Esophagus (tissue), 2 donors: ENCODE results near the gene APOBEC3H. TPM values are rescaled to one million over a fixed set of nuclear protein-coding genes. Genes with fewer than 3 reads are reported as not detected.
A peak's percentile ranks its signal among the peaks of the same experiment; 100 is the strongest.
"Not testable (repeated sequence)": the region's sequence is repeated elsewhere in the genome, so short reads cannot be mapped to it uniquely, and the experiment has no call there.

ENCODE experiments used
- H3K27ac ChIP-seq, 2 donors: one replicate each; pipeline ENCODE4 v1.5.1; 2013; ENCODE audit warnings: low read depth in 2 of 2, mild to moderate bottlenecking in 2 of 2, inconsistent platforms in 1 of 2, low read length in 1 of 2, moderate library complexity in 1 of 2
- H3K27me3 ChIP-seq, 2 donors: one replicate each; pipeline ENCODE4 v1.6.1; 2013; ENCODE audit warnings: low read length in 2 of 2, control low read depth in 1 of 2, mild to moderate bottlenecking in 1 of 2; ENCODE audit not compliant: insufficient read depth in 2 of 2, control insufficient read depth in 1 of 2
- H3K36me3 ChIP-seq, 2 donors: one replicate each; pipeline ENCODE4 v1.6.1; 2013; ENCODE audit warnings: low read length in 1 of 2; ENCODE audit not compliant: control insufficient read depth in 2 of 2, insufficient read depth in 2 of 2
- H3K4me1 ChIP-seq, 2 donors: one replicate each; pipeline ENCODE4 v1.6.1; 2013; ENCODE audit warnings: low read length in 1 of 2; ENCODE audit not compliant: control insufficient read depth in 2 of 2, insufficient read depth in 2 of 2
- H3K4me3 ChIP-seq, 2 donors: one replicate each; pipeline ENCODE4 v1.5.1; 2013; ENCODE audit warnings: low read length in 2 of 2, mild to moderate bottlenecking in 2 of 2, low read depth in 1 of 2, moderate library complexity in 1 of 2
- H3K9me3 ChIP-seq, 2 donors: one replicate each; pipeline ENCODE4 v1.6.1; 2013; ENCODE audit warnings: mild to moderate bottlenecking in 2 of 2, low read depth in 1 of 2, low read length in 1 of 2, moderate library complexity in 1 of 2; ENCODE audit not compliant: control insufficient read depth in 2 of 2, insufficient read depth in 1 of 2
- WGBS, 2 donors: extraction: QIAGEN DNeasy Blood & Tissue Kit; methylation state at CpG; one replicate each; pipeline ENCODE4 v1.1.7; 2013; 5-methylcytosine and 5-hydroxymethylcytosine counted together
- polyA plus RNA-seq, 2 donors: library from polyadenylated mRNA; stranded (reverse); fragments of 200-250 nt; gene quantifications; one replicate each; pipeline ENCODE4 v1.2.3, GENCODE V29; 2013
- donor health status: healthy with polysubstance abuse.
- donor health status: Bipolar disorder and iron deficiency.

Gene APOBEC3H
- polyA plus RNA-seq, 2 donors: 0.20 to 0.51 TPM

DNA sequence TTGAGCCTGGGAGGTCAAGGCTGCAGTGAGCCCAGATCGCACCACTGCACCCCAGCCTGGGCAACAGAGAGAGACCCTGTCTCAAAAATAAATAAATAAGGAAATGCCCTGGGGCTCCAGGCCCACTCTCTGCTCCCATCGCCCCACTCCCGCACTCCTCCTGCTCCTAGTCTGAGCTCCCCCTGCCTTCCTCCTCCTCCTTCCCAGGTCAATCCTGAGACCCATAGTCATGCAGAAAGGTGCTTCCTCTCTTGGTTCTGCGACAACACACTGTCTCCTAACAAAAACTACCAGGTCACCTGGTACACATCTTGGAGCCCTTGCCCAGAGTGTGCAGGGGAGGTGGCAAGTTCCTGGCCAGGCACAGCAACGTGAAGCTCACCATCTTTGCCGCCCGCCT lies 26.9 kb upstream of the APOBEC3H start:
- no peaks in the 10 kb centered on the region for H3K4me1 ChIP-seq
- H3K36me3 ChIP-seq: no peaks in the 10 kb centered on the region
- WGBS, 2 donors: 92 to 95% methylated on average over 7 of the region's 7 CpGs
- no peaks in the 10 kb centered on the region for H3K27me3 ChIP-seq
- H3K27ac ChIP-seq: no peak overlapping the region
- H3K9me3 ChIP-seq: no peaks in the 10 kb centered on the region
- no peak overlapping the region for H3K4me3 ChIP-seq

DNA sequence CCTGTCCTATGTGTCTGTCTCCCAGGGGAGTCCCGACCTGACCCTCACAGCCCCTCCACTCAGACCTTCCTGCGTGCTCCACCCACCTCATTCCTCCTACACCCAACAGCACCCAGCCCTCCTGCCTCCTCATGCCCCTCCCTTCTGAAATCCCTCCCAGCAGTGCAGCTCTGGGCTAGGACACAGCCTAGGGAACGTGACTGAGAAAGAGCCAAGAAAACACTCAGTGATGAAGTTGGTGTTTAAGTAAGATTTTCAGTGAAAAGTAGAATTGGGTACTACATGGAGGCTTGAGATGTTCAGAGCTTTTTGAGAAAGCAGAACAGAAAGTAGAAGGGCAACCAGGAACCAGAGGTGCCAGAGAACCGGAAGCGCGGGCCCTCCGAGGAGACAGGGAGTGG lies 24.5 kb upstream of the APOBEC3H start:
- H3K4me3 ChIP-seq, H3K36me3 ChIP-seq, H3K27ac ChIP-seq, H3K4me1 ChIP-seq, H3K9me3 ChIP-seq, H3K27me3 ChIP-seq: not testable (repeated sequence)
- WGBS, 2 donors: 70 to 85% methylated on average over 6 to 7 of the region's 7 CpGs

DNA sequence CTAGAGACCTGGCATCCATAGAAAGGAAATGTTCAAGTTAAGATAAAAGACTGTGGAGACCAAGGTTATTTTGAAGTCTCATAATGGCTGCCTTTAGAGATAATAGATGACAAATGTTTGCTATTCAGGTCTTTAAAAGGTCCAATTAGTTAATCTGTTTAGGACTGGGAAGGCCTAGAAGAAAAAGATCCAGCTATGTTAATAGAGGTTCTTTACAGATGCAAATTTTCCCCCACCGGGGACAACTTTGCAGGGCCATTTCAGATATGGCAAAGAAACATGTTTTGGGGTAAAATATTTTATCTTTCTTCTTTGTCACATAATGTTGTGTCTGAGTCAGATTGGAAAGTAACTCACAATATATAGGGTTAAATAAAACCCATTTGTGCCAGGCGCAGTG lies 23.1 kb upstream of the APOBEC3H start:
- Histone ChIP-seq H3K27ac (no peak overlapping the region), H3K9me3 (no peaks in the 10 kb centered on the region), H3K36me3 (no peaks in the 10 kb centered on the region), H3K4me1 (no peaks in the 10 kb centered on the region), H3K4me3 (no peak overlapping the region), H3K27me3 (no peaks in the 10 kb centered on the region)
- WGBS, 2 donors: 43 to 52% methylated on average over 2 of the region's 2 CpGs

DNA sequence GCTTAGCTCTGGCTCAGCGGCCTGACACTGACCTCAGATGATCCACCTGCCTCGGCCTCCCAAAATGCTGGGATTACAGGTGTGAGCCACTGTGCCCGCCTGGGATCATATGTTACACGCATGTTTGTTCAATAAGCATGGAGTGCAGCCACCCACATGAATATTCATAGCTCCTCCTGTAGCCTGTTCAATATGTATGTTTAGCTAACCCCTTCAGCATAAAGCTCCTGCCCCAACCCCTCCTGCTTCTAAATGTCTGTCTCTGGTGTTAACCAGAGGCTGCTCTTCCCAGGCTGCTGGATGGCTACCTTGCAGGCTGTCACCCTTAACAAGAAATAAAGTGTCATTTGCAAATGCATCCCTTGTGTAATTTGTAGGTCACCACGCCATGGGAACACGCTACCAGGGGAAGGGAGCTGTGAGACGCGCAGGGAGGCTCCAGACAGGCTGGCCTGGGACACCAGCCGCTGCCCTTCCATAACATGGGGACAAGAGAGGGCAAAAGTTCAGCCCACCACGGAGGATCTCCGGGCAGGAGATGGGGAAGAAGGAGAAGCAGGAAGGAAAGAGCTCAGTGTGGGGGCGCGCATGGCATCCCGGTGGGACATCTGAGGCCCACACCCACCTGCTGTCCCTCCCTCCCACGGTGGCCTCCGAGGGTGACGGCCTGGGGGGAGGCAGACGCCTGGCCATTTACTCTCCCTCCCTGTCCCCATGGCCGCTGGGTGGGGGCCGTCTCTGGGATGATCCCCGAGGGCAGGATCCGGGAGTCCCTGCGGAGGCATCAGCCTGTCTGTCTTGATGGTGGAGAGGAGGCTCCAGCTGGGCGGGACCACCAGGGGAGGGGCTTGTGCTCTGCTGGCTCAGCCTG lies 20.7 kb upstream of the APOBEC3H start:
- not testable (repeated sequence) for H3K4me3 ChIP-seq, H3K4me1 ChIP-seq, H3K9me3 ChIP-seq, H3K27me3 ChIP-seq, H3K36me3 ChIP-seq
- H3K27ac ChIP-seq: peak overlapping the region in 1 of 2 donors; percentile 9
- 30 to 64% methylated on average over 12 to 24 of the region's 24 CpGs for WGBS, 2 donors

DNA sequence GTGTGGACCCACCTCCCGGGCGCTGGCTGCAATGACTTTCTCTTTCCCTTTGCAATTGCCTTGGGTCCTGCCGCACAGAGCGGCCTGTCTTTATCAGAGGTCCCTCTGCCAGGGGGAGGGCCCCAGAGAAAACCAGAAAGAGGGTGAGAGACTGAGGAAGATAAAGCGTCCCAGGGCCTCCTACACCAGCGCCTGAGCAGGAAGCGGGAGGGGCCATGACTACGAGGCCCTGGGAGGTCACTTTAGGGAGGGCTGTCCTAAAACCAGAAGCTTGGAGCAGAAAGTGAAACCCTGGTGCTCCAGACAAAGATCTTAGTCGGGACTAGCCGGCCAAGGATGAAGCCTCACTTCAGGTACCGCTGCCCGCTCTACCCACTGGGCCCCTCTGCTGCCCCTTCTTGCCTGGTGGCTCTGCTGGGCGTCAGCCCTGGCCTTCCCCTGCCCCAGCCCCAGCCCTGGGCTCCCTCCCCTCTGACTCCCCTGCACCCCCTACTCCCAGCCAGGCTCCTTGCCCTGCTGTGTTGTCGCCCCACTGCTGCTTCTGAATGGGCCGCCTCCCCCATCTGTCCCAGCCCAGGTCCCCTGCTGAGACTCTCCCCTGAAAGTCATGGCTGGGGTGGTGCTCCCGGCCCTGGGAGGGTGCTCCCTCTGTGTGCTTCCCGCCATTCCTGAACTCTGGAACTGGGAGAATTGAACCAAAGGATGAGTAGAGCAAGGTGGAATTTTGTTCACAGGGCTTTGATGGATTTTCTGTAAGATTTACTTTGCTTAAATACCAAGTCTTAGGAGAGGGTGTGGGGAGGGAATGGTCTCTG lies 19.8 kb upstream of the APOBEC3H start, which contains the start of gene APOBEC3G:
Gene APOBEC3G, plus strand, starts transcription at position 250 of the 815 bp plus-strand sequence. Its CDS starts 87 bp downstream, at position 337.
- H3K36me3 ChIP-seq: not testable (repeated sequence)
- WGBS, 2 donors: 11 to 16% methylated on average over 11 to 15 of the region's 17 CpGs
- peak within 1 kb of the TSS; percentile 51 for H3K27ac ChIP-seq

DNA sequence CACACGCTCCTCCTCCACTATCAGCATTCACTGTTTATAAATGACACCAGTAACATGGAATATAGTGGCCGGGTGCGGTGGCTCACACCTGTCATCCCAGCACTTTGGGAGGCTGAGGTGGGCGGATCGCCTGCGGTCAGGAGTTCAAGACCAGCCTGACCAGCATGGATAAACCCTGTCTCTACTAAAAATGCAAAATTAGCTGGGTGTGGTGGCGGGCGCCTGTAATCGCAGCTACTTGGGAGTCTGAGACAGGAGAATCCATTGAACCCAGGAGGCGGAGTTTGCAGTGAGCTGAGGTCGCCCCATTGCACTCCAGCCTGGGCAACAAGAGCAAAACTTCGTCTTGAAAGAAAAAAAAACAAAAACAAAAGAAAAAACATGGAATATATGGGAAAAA lies 19.1 kb upstream of the APOBEC3H start:
- Histone ChIP-seq H3K27ac (peak overlapping the region in 1 of 2 donors; percentile 51), H3K4me3 (peak overlapping the region in 1 of 2 donors; percentile 41)
- not testable (repeated sequence) for H3K27me3 ChIP-seq, H3K4me1 ChIP-seq, H3K36me3 ChIP-seq, H3K9me3 ChIP-seq
- 82 to 84% methylated on average over 12 of the region's 12 CpGs for WGBS, 2 donors

More for the DNA sequence above, 19.8 kb upstream of the APOBEC3H start, which contains the start of gene APOBEC3G:
- not testable (repeated sequence) for H3K9me3 ChIP-seq, H3K4me1 ChIP-seq, H3K27me3 ChIP-seq
- peak within 1 kb of the TSS; percentile 14 to 41 for H3K4me3 ChIP-seq

DNA sequence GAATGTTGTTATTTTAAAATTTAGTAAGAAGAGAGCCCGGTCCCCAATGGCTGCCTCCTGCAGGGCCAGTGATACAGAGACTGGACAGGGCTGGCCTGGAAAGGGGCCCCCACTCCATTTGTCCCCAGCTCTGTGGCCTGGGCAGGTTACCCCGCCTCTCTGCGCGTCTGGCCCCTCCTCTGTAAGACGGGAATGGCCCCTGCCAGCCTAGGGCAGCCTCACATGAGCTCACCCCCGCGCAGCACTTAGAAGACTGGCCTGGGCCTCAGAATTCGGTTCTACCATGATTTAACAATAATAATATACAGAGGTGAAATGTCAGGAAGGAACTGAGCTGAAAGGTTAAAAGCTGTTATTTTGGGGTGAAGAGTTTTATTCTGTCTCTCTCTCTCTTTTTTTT lies 18.7 kb upstream of the APOBEC3H start:
- H3K27ac ChIP-seq: no peak overlapping the region
- H3K27me3 ChIP-seq: no peaks in the 10 kb centered on the region
- 84 to 91% methylated on average over 8 of the region's 8 CpGs for WGBS, 2 donors
- no peaks in the 10 kb centered on the region for H3K4me1 ChIP-seq
- no peaks in the 10 kb centered on the region for H3K36me3 ChIP-seq
- H3K4me3 ChIP-seq: no peak overlapping the region
- H3K9me3 ChIP-seq: no peaks in the 10 kb centered on the region

DNA sequence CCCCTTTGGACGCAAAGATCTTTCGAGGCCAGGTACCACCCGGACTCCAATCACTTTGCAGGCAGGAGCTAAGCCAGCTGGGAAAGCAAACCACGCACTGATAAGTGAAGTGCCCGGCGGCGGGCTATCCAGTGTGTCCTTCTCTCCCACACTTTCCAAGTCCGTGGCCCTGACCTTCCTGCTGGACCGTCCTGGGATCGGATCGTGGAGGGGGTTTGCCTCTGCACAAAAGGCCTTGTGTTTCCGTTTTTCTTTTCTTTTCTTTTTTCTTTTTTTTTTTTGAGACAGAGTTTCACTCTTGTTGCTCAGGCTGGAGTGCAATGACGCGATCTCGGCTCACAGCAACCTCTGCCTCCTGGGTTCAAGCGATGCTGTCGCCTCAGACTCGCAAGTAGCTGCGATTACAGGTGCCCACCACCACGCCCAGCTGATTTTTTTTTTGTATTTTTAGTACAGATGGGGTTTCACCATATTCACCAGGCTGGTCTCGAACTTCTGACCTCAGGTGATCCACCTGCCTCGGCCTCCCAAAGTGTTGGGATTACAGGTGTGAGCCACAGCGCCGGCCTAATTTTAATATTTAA lies 17.9 kb upstream of the APOBEC3H start:
- H3K4me3 ChIP-seq: not testable (repeated sequence)

DNA sequence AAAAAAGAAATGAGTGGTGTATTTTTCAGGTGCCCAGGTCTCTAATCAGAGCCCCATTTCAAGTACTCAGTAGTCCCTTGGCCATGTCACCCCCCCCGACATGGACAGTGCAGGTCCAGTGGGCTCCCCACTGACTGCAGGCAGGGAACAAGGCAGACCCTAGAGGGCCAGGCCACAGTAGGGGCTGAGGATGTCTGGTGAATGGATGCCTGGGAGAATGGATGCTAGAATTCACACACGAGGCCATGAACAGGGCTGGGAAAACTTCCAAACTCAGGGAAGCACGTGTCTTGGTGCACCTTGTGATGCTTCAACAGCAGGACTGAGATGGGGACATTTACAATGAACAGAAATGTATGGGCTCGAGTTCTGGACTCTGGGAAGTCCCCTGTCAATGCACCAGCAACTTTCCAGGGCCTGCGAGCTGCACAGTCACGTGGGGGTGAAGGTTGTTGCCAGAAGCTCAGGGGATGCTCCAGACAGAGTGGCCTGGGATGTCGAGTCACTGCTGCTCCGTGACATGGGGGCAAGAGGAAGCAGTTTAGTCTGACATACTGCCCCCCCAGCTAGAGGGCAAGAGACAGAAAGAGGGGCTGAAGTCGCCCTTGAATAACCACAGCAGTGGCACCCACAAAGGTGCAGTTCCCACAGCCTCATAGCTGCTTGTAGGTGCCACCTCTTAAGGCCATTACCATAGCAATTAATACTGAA lies 16.8 kb upstream of the APOBEC3H start:
- no peaks in the 10 kb centered on the region for H3K27me3 ChIP-seq
- H3K36me3 ChIP-seq: no peaks in the 10 kb centered on the region
- WGBS, 2 donors: 70 to 72% methylated on average over 9 of the region's 9 CpGs
- H3K27ac ChIP-seq: no peak overlapping the region
- no peak overlapping the region for H3K4me3 ChIP-seq
- H3K4me1 ChIP-seq: no peaks in the 10 kb centered on the region
- no peaks in the 10 kb centered on the region for H3K9me3 ChIP-seq

More for the DNA sequence above, 17.9 kb upstream of the APOBEC3H start:
- not testable (repeated sequence) for H3K9me3 ChIP-seq, H3K27me3 ChIP-seq, H3K27ac ChIP-seq, H3K4me1 ChIP-seq, H3K36me3 ChIP-seq
- 91% methylated on average over 18 to 22 of the region's 24 CpGs for WGBS, 2 donors
